GM19372 (cell line): ENCODE results near the gene SLC37A3.

Experiments
- ATAC-seq: cut with Tn5 transposase; IDR thresholded peaks from one replicate; pipeline ENCODE4 v1.9.1; 2021; ENCODE audit warnings: mild to moderate bottlenecking, low read depth, moderate library complexity; ENCODE audit not compliant: unreplicated experiment

The SLC37A3 gene

GRCh38 chr7:140402178-140402835 lies 4.0 kb upstream of the SLC37A3 start:
- ATAC-seq = no peak

- ATAC-seq = no peak
These were observed 2.1 kb upstream of the SLC37A3 start for GRCh38 chr7:140400381-140400780.

- no peak for ATAC-seq
These were observed 491 bp upstream of the SLC37A3 start for GRCh38 chr7:140398821-140399220.

- no peak for ATAC-seq
These were observed 4.5 kb downstream of the SLC37A3 start for GRCh38 chr7:140393756-140394306.

GRCh38 chr7:140391634-140392033 lies 6.7 kb downstream of the SLC37A3 start:
- ATAC-seq = no peak

GRCh38 chr7:140390466-140391190 lies 7.7 kb downstream of the SLC37A3 start:
- no peak for ATAC-seq

- no peak for ATAC-seq
These were observed 8.3 kb downstream of the SLC37A3 start for GRCh38 chr7:140390034-140390433.

GRCh38 chr7:140389445-140389844 lies 8.9 kb downstream of the SLC37A3 start:
- no peak for ATAC-seq

GRCh38 chr7:140384894-140385545 lies 13.3 kb downstream of the SLC37A3 start:
- no peak for ATAC-seq

- no peak for ATAC-seq
These were observed 14.2 kb downstream of the SLC37A3 start for GRCh38 chr7:140383954-140384713.

GRCh38 chr7:140375892-140376730 lies 22.2 kb downstream of the SLC37A3 start:
- no peak for ATAC-seq

- ATAC-seq = no peak
These were observed 23.0 kb downstream of the SLC37A3 start for GRCh38 chr7:140375323-140375722.

- no peak for ATAC-seq
These were observed 29.0 kb downstream of the SLC37A3 start for GRCh38 chr7:140369294-140369693.

- no peak for ATAC-seq
These were observed 30.8 kb downstream of the SLC37A3 start for GRCh38 chr7:140367528-140367927.

- no peak for ATAC-seq
These were observed 33.5 kb downstream of the SLC37A3 start for GRCh38 chr7:140364819-140365218.

GRCh38 chr7:140360697-140361229 lies 37.6 kb downstream of the SLC37A3 start:
- no peak for ATAC-seq

GRCh38 chr7:140358412-140359051 lies 39.8 kb downstream of the SLC37A3 start:
- ATAC-seq = no peak

- no peak for ATAC-seq
These were observed 40.3 kb downstream of the SLC37A3 start for GRCh38 chr7:140358024-140358411.

- ATAC-seq = no peak
These were observed 48.3 kb downstream of the SLC37A3 start for GRCh38 chr7:140350056-140350455.
